Measurements from ENCODE around the gene MAPRE2.

Gene MAPRE2

DNA sequence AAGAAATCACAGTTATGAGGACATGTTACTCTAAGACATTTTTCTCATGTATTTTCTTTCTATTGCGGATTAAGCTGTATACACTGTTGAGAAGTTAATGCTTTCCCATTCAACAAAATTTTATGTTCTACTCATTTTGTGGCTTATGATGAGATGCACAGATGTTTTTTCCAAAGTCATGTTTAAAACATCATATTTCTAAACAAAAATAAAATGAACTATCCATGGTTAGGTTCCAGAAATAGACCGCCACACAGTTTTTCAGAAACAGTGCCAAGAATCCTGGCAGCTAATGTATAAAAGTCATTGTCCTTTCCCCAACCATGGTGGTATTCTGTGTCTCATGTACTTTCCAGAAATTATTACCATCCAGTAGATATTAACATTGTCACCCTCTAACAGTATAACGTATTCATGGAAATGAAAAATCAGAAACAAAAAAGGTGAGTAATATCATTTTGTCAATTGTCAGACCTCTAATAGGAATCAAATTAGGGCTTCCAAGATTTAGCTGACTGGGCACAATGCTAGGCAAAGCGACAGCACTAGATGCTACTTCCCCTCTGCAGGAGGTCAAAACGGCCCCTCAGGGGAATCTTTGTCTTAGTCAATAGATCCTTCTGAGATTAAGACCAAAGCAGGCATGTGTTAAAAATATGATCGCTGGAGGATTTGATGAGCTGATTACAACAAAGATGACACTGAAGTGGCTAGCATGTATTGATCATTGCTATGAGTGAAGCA, 145.2 kb downstream of the MAPRE2 start:
- no peaks in the 10 kb centered on the region for H3F3A ChIP-seq (ENCODE audit: insufficient read depth)
- no peak overlapping the region for H3K4me2 ChIP-seq (ENCODE audit: low read depth, low read length, poor library complexity, severe bottlenecking)
- no peaks in the 10 kb centered on the region for H3K36me3 ChIP-seq (ENCODE audit: low read length)
- no peaks in the 10 kb centered on the region for H3K9me2 ChIP-seq (replicated peaks; ENCODE audit: insufficient read depth, low read length)
- H3K27ac ChIP-seq (ENCODE audit: low read depth, low read length) = no peak overlapping the region
- no peak overlapping the region for H3K4me3 ChIP-seq (ENCODE audit: insufficient read depth, low read length, poor library complexity, severe bottlenecking)
- TF ChIP-seq, protein P1, sequence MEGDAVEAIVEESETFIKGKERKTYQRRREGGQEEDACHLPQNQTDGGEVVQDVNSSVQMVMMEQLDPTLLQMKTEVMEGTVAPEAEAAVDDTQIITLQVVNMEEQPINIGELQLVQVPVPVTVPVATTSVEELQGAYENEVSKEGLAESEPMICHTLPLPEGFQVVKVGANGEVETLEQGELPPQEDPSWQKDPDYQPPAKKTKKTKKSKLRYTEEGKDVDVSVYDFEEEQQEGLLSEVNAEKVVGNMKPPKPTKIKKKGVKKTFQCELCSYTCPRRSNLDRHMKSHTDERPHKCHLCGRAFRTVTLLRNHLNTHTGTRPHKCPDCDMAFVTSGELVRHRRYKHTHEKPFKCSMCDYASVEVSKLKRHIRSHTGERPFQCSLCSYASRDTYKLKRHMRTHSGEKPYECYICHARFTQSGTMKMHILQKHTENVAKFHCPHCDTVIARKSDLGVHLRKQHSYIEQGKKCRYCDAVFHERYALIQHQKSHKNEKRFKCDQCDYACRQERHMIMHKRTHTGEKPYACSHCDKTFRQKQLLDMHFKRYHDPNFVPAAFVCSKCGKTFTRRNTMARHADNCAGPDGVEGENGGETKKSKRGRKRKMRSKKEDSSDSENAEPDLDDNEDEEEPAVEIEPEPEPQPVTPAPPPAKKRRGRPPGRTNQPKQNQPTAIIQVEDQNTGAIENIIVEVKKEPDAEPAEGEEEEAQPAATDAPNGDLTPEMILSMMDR (IDR thresholded peaks at IDR 0.05; ENCODE audit: insufficient read depth, low read length, poor library complexity, severe bottlenecking) = no peak
- no peak for TF ChIP-seq EZH2phosphoT487 (conservative IDR thresholded peaks at IDR 0.05; ENCODE audit: low read length)
- no peaks in the 10 kb centered on the region for H3K79me2 ChIP-seq (ENCODE audit: insufficient read depth, low read length)
- no peak overlapping the region for H3K9ac ChIP-seq (ENCODE audit: low read length)
- no peaks in the 10 kb centered on the region for H4K20me1 ChIP-seq (ENCODE audit: low read depth, low read length)
- H3K27me3 ChIP-seq (ENCODE audit: low read length) = no peaks in the 10 kb centered on the region
- no peak overlapping the region for H2AFZ ChIP-seq (ENCODE audit: low read depth, low read length, severe bottlenecking)
- H3K9me3 ChIP-seq (ENCODE audit: insufficient read depth, low read length) = no peaks in the 10 kb centered on the region

DNA sequence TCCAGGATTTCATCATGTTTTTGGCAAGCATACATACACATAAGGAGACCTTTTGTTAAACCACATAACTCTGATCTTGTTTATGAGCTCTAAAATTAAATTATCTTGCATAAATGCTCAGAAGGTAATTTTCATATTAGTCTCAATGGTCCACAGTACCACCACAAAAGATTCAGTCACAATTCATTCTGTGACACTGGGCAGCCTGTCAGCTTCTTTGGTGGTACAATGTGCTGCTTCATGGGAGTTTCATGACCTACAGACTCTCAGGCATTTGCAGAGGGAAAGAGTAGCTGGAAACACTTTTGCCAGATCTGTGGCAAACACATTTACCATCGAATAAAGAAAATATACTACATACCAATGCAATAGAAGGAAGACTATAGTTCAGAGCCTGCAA, 148.3 kb downstream of the MAPRE2 start:
- H3K27me3 ChIP-seq (ENCODE audit: low read length) = no peaks in the 10 kb centered on the region
- H3K27ac ChIP-seq (ENCODE audit: low read depth, low read length) = no peak overlapping the region
- no peaks in the 10 kb centered on the region for H3K9me3 ChIP-seq (ENCODE audit: insufficient read depth, low read length)
- H3F3A ChIP-seq (ENCODE audit: insufficient read depth) = no peaks in the 10 kb centered on the region
- H4K20me1 ChIP-seq (ENCODE audit: low read depth, low read length) = no peaks in the 10 kb centered on the region
- H3K4me2 ChIP-seq (ENCODE audit: low read depth, low read length, poor library complexity, severe bottlenecking) = no peak overlapping the region
- no peak overlapping the region for H2AFZ ChIP-seq (ENCODE audit: low read depth, low read length, severe bottlenecking)
- H3K36me3 ChIP-seq (ENCODE audit: low read length) = no peaks in the 10 kb centered on the region
- no peak overlapping the region for H3K4me3 ChIP-seq (ENCODE audit: insufficient read depth, low read length, poor library complexity, severe bottlenecking)
- H3K9ac ChIP-seq (ENCODE audit: low read length) = no peak overlapping the region
- TF ChIP-seq EZH2phosphoT487 (conservative IDR thresholded peaks at IDR 0.05; ENCODE audit: low read length) = no peak
- TF ChIP-seq, protein P1 (IDR thresholded peaks at IDR 0.05; ENCODE audit: insufficient read depth, low read length, poor library complexity, severe bottlenecking) = no peak
- H3K79me2 ChIP-seq (ENCODE audit: insufficient read depth, low read length) = no peaks in the 10 kb centered on the region
- no peaks in the 10 kb centered on the region for H3K9me2 ChIP-seq (replicated peaks; ENCODE audit: insufficient read depth, low read length)

DNA sequence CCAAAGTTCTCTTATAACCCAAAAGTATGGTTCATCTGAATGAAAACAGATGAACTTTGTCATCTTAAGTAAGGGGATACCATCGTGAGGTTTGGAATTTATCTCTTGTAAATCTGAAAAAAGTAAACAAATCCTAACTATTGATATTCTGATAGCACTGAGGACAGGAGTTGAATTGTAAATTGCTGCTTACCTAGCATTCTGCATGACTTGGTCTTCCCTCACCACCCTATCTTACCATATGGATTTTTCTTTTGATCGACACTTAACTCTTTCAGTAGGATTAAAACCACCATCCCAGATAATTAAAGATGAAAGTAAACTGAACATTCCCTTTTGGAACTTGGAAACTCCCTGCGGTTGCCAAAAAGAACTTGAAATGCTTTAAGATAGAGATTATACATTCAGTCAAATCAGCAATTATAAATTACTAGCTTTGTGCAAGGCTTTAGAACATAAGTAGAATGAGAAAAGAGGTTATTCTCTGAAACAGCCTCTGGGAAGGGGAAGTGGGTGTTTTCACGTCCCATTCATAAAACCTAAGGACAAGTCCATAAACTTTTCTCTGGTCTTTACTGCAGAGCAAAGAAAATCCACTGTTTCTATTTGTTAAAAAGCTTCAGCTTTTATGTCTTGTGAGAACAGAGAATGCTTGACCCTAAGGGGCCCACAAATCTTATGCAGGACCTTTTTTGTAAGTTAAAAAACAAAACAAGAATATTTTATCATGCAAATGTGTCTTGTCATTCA, 149.9 kb downstream of the MAPRE2 start:
- Histone ChIP-seq H3K36me3 (ENCODE audit: low read length) (no peaks in the 10 kb centered on the region), H4K20me1 (ENCODE audit: low read depth, low read length) (no peaks in the 10 kb centered on the region), H3K27ac (ENCODE audit: low read depth, low read length) (no peak overlapping the region), H3K9me2 (replicated peaks; ENCODE audit: insufficient read depth, low read length) (no peaks in the 10 kb centered on the region), H3K9me3 (ENCODE audit: insufficient read depth, low read length) (no peaks in the 10 kb centered on the region), H2AFZ (ENCODE audit: low read depth, low read length, severe bottlenecking) (no peak overlapping the region), H3K4me3 (ENCODE audit: insufficient read depth, low read length, poor library complexity, severe bottlenecking) (no peak overlapping the region), H3K27me3 (ENCODE audit: low read length) (no peaks in the 10 kb centered on the region), H3K9ac (ENCODE audit: low read length) (no peak overlapping the region), H3K4me2 (ENCODE audit: low read depth, low read length, poor library complexity, severe bottlenecking) (no peak overlapping the region), H3K79me2 (ENCODE audit: insufficient read depth, low read length) (no peaks in the 10 kb centered on the region), H3F3A (ENCODE audit: insufficient read depth) (no peaks in the 10 kb centered on the region)
- no peak for TF ChIP-seq EZH2phosphoT487 (conservative IDR thresholded peaks at IDR 0.05; ENCODE audit: low read length)
- TF ChIP-seq, protein P1 (IDR thresholded peaks at IDR 0.05; ENCODE audit: insufficient read depth, low read length, poor library complexity, severe bottlenecking) = no peak

All from SU-DHL-6 (cell line).